WTC11 (cell line): Measurements from ENCODE around the gene RSBN1L. TPM values are rescaled to one million over a fixed set of nuclear protein-coding genes. Genes with fewer than 3 reads are reported as not detected.

ENCODE experiments used
- ATAC-seq: fragments of 200-7000 bp; cut with Tn5 transposase; 2 replicates; pipeline ENCODE4 v1.10.0; 2021; ENCODE audit warnings: mild to moderate bottlenecking, moderate library complexity
- CTCF ChIA-PET: fragments of 300-600 bp; sonication (Branson Sonifier 250); formaldehyde crosslinking; loops from one replicate; lab custom pipeline; 2021; ENCODE audit warnings: antibody characterized with exemption; lab: Charles Lee
- POLR2A ChIA-PET: fragments of 350-600 bp; sonication (Branson Sonifier 250); formaldehyde crosslinking; loops from one replicate; lab custom pipeline; 2021; ENCODE audit warnings: antibody characterized with exemption; lab: Charles Lee
- DNase-seq: peaks from one replicate; pipeline ENCODE4 v3.0.0; 2021; ENCODE audit warnings: low spot score
- H3K27ac Mint-ChIP-seq: 2 replicates; pipeline ENCODE4 v1.8.0; 2021; ENCODE audit warnings: mixed read lengths
- H3K27me3 Mint-ChIP-seq: 2 replicates; pipeline ENCODE4 v1.8.0; 2021; ENCODE audit warnings: low read depth, mild to moderate bottlenecking, moderate library complexity, mixed read lengths
- H3K36me3 Mint-ChIP-seq: 2 replicates; pipeline ENCODE4 v1.8.0; 2021; ENCODE audit warnings: mixed read lengths
- H3K4me1 Mint-ChIP-seq: 2 replicates; pipeline ENCODE4 v1.8.0; 2022; ENCODE audit warnings: mixed read lengths
- H3K4me3 Mint-ChIP-seq: 2 replicates; pipeline ENCODE4 v1.8.0; 2021; ENCODE audit warnings: mild to moderate bottlenecking, moderate library complexity, mixed read lengths
- H3K9me3 Mint-ChIP-seq: 2 replicates; pipeline ENCODE4 v1.8.0; 2021; ENCODE audit warnings: mixed read lengths
- ATF6 ChIP-seq: sonication (generic); formaldehyde crosslinking; IDR thresholded peaks from 2 replicates; pipeline ENCODE4 v1.8.1; 2023; ENCODE audit warnings: mild to moderate bottlenecking, missing genetic modification reagents
- CBFB ChIP-seq: sonication (generic); formaldehyde crosslinking; IDR thresholded peaks from 2 replicates; pipeline ENCODE4 v1.8.1; 2022; ENCODE audit warnings: mild to moderate bottlenecking, low read depth, missing genetic modification reagents
- ELF4 ChIP-seq: sonication (generic); formaldehyde crosslinking; IDR thresholded peaks from 2 replicates; pipeline ENCODE4 v1.8.1; 2022; ENCODE audit warnings: low read depth, mild to moderate bottlenecking, moderate library complexity, missing genetic modification reagents
- EMX1 ChIP-seq: fragments of 250-450 bp; sonication (Bioruptor Pico); IDR thresholded peaks from 2 replicates; pipeline ENCODE4 v1.8.0; 2021; ENCODE audit warnings: mild to moderate bottlenecking
- FOXP1 ChIP-seq: sonication (generic); formaldehyde crosslinking; IDR thresholded peaks from 2 replicates; pipeline ENCODE4 v1.8.0; 2022; ENCODE audit warnings: missing genetic modification reagents, mild to moderate bottlenecking, moderate library complexity, borderline replicate concordance
- HMGA2 ChIP-seq: fragments of 250-450 bp; sonication (Bioruptor Pico); IDR thresholded peaks from 2 replicates; pipeline ENCODE4 v1.4.0; 2021; ENCODE audit warnings: mild to moderate bottlenecking, moderate library complexity
- IRF2 ChIP-seq: sonication (generic); formaldehyde crosslinking; IDR thresholded peaks from 2 replicates; pipeline ENCODE4 v1.8.0; 2022; ENCODE audit warnings: low read depth, missing genetic modification reagents, borderline replicate concordance
- KAT7 ChIP-seq: sonication (generic); formaldehyde crosslinking; IDR thresholded peaks from 2 replicates; pipeline ENCODE4 v1.8.1; 2023; ENCODE audit warnings: missing genetic modification reagents, mild to moderate bottlenecking, borderline replicate concordance
- MXD4 ChIP-seq: fragments of 250-450 bp; sonication (Bioruptor Pico); IDR thresholded peaks from 2 replicates; pipeline ENCODE4 v1.8.0; 2021; ENCODE audit warnings: mild to moderate bottlenecking, moderate library complexity, borderline replicate concordance
- MYBL2 ChIP-seq: sonication (generic); formaldehyde crosslinking; IDR thresholded peaks from 2 replicates; pipeline ENCODE4 v1.8.1; 2023; ENCODE audit warnings: mild to moderate bottlenecking, moderate library complexity, missing genetic modification reagents
- PRRX2 ChIP-seq: fragments of 250-450 bp; sonication (Bioruptor Pico); IDR thresholded peaks from 2 replicates; pipeline ENCODE4 v1.8.0; 2021; ENCODE audit warnings: mild to moderate bottlenecking
- SMAD3 ChIP-seq: sonication (generic); formaldehyde crosslinking; IDR thresholded peaks from 2 replicates; pipeline ENCODE4 v1.8.0; 2022; ENCODE audit warnings: missing genetic modification reagents, mild to moderate bottlenecking, borderline replicate concordance
- TEAD4 ChIP-seq: sonication (generic); formaldehyde crosslinking; IDR thresholded peaks from 2 replicates; pipeline ENCODE4 v1.8.0; 2022; ENCODE audit warnings: mild to moderate bottlenecking, missing genetic modification reagents
- ZBTB43 ChIP-seq: sonication (generic); formaldehyde crosslinking; IDR thresholded peaks from 2 replicates; pipeline ENCODE4 v1.8.1; 2023; ENCODE audit warnings: mild to moderate bottlenecking, missing genetic modification reagents
- ZNF121 ChIP-seq: sonication (generic); formaldehyde crosslinking; IDR thresholded peaks from 2 replicates; pipeline ENCODE4 v1.8.0; 2023; ENCODE audit warnings: missing genetic modification reagents
- ZNF219 ChIP-seq: sonication (generic); formaldehyde crosslinking; IDR thresholded peaks from 2 replicates; pipeline ENCODE4 v1.8.0; 2023; ENCODE audit warnings: missing genetic modification reagents, mild to moderate bottlenecking, borderline replicate concordance
- ZNF263 ChIP-seq: sonication (generic); formaldehyde crosslinking; IDR thresholded peaks from 2 replicates; pipeline ENCODE4 v1.8.1; 2022; ENCODE audit warnings: low read depth, mild to moderate bottlenecking, moderate library complexity, missing genetic modification reagents
- ZNF425 ChIP-seq: fragments of 250-450 bp; sonication (Bioruptor Pico); conservative IDR thresholded peaks from 2 replicates; pipeline ENCODE4 v1.9.0; 2021; ENCODE audit warnings: mild to moderate bottlenecking
- total RNA-seq: library from RNA; stranded (reverse); gene quantifications from 3 replicates; pipeline ENCODE4 v1.2.3, GENCODE V29; 2021
- TF ChIP-seq, protein P1 (sequence below): fragments of 250-450 bp; sonication (Bioruptor Pico); IDR thresholded peaks from 2 replicates; pipeline ENCODE4 v1.9.0; 2021; ENCODE audit warnings: mild to moderate bottlenecking, borderline replicate concordance
- TF ChIP-seq, protein P2 (sequence below): fragments of 250-450 bp; sonication (Bioruptor Pico); IDR thresholded peaks from 2 replicates; pipeline ENCODE4 v1.9.0; 2021; ENCODE audit warnings: moderate library complexity, mild to moderate bottlenecking, inconsistent platforms, borderline replicate concordance
- TF ChIP-seq, protein P3 (sequence below): sonication (generic); formaldehyde crosslinking; IDR thresholded peaks from 2 replicates; pipeline ENCODE4 v1.8.1; 2023; ENCODE audit warnings: mild to moderate bottlenecking, missing genetic modification reagents, moderate library complexity

RSBN1L gene
- total RNA-seq, 1 experiment from 2014 or later = 16.8 TPM

- peaks cover 38% of the 10 kb centered on the region for H3K36me3 Mint-ChIP-seq
- H3K27ac Mint-ChIP-seq = peak overlapping the region; percentile 92
- ChIA-PET POLR2A (interaction anchor here (0.6 to 1.4 kb wide), 2 partner anchors 11 to 26 kb away, joined by 5 to 8 read pairs; partner anchors contain the start of gene RSBN1L), CTCF (interaction anchor here (0.9 to 1.0 kb wide), 2 partner anchors 10 to 34 kb away, joined by 3 to 4 read pairs; no protein-coding TSS in a partner anchor)
- TF ChIP-seq ZNF425 (CRISPR knock-in tag) (no peak), MXD4 (CRISPR knock-in tag) (no peak)
- 0 out of 2 replicates have a peak, but pooled peaks cover 3% of the 10 kb centered on the region for H3K9me3 Mint-ChIP-seq
- H3K4me1 Mint-ChIP-seq = peaks cover 40% of the 10 kb centered on the region
- no peaks in the 10 kb centered on the region for H3K27me3 Mint-ChIP-seq
- DNase-seq (no peak), ATAC-seq (peak; percentile 68)
- H3K4me3 Mint-ChIP-seq = peak overlapping the region; percentile 23; the same call in 1 of the 2 replicates
Observed at GRCh38 chr7:77685233-77685632, 11.0 kb upstream of the RSBN1L start.

GRCh38 chr7:77687100-77687746 lies 9.0 kb upstream of the RSBN1L start:
- H3K36me3 Mint-ChIP-seq = peaks cover 43% of the 10 kb centered on the region
- no peaks in the 10 kb centered on the region for H3K27me3 Mint-ChIP-seq
- H3K9me3 Mint-ChIP-seq = 0 out of 2 replicates have a peak, but pooled peaks cover 3% of the 10 kb centered on the region
- H3K4me1 Mint-ChIP-seq = peaks cover 43% of the 10 kb centered on the region
- DNase-seq (no peak), ATAC-seq (no peak)
- peak overlapping the region; percentile 96 for H3K27ac Mint-ChIP-seq
- no peak overlapping the region for H3K4me3 Mint-ChIP-seq
- ChIA-PET CTCF (interaction anchor here (0.6 kb wide), 1 partner anchor 72 kb away, joined by 3 read pairs; no protein-coding TSS in a partner anchor), POLR2A (interaction anchor here (1.1 to 1.6 kb wide), 2 partner anchors 9 to 13 kb away, joined by 3 to 4 read pairs; partner anchors contain the start of gene RSBN1L)
- TF ChIP-seq, protein P1, sequence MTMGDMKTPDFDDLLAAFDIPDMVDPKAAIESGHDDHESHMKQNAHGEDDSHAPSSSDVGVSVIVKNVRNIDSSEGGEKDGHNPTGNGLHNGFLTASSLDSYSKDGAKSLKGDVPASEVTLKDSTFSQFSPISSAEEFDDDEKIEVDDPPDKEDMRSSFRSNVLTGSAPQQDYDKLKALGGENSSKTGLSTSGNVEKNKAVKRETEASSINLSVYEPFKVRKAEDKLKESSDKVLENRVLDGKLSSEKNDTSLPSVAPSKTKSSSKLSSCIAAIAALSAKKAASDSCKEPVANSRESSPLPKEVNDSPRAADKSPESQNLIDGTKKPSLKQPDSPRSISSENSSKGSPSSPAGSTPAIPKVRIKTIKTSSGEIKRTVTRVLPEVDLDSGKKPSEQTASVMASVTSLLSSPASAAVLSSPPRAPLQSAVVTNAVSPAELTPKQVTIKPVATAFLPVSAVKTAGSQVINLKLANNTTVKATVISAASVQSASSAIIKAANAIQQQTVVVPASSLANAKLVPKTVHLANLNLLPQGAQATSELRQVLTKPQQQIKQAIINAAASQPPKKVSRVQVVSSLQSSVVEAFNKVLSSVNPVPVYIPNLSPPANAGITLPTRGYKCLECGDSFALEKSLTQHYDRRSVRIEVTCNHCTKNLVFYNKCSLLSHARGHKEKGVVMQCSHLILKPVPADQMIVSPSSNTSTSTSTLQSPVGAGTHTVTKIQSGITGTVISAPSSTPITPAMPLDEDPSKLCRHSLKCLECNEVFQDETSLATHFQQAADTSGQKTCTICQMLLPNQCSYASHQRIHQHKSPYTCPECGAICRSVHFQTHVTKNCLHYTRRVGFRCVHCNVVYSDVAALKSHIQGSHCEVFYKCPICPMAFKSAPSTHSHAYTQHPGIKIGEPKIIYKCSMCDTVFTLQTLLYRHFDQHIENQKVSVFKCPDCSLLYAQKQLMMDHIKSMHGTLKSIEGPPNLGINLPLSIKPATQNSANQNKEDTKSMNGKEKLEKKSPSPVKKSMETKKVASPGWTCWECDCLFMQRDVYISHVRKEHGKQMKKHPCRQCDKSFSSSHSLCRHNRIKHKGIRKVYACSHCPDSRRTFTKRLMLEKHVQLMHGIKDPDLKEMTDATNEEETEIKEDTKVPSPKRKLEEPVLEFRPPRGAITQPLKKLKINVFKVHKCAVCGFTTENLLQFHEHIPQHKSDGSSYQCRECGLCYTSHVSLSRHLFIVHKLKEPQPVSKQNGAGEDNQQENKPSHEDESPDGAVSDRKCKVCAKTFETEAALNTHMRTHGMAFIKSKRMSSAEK (CRISPR knock-in tag) = no peak
- no peak for TF ChIP-seq TEAD4 (CRISPR knock-in tag)
- TF ChIP-seq, protein P2, sequence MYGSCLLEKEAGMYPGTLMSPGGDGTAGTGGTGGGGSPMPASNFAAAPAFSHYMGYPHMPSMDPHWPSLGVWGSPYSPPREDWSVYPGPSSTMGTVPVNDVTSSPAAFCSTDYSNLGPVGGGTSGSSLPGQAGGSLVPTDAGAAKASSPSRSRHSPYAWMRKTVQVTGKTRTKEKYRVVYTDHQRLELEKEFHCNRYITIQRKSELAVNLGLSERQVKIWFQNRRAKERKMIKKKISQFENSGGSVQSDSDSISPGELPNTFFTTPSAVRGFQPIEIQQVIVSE = no peak
- TF ChIP-seq KAT7 (CRISPR knock-in tag) = no peak
- no peak for TF ChIP-seq SMAD3 (CRISPR knock-in tag)
- no peak for TF ChIP-seq PRRX2 (CRISPR knock-in tag)
- no peak for TF ChIP-seq ZNF121
- no peak for TF ChIP-seq EMX1
- TF ChIP-seq CBFB (CRISPR knock-in tag) = no peak
- no peak for TF ChIP-seq ZNF263
- TF ChIP-seq ATF6 (CRISPR knock-in tag) = no peak
- no peak for TF ChIP-seq MYBL2 (CRISPR knock-in tag)
- no peak for TF ChIP-seq ZBTB43 (CRISPR knock-in tag)
- no peak for TF ChIP-seq HMGA2 (CRISPR knock-in tag)
- no peak for TF ChIP-seq ELF4 (CRISPR knock-in tag)
- TF ChIP-seq IRF2 (CRISPR knock-in tag) = no peak
- no peak for TF ChIP-seq FOXP1 (CRISPR knock-in tag)
- no peak for TF ChIP-seq ZNF219 (CRISPR knock-in tag)
- TF ChIP-seq, protein P3, sequence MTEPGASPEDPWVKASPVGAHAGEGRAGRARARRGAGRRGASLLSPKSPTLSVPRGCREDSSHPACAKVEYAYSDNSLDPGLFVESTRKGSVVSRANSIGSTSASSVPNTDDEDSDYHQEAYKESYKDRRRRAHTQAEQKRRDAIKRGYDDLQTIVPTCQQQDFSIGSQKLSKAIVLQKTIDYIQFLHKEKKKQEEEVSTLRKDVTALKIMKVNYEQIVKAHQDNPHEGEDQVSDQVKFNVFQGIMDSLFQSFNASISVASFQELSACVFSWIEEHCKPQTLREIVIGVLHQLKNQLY = no peak
